ENCODE results near the gene FZD8.
A peak's percentile ranks its signal among the peaks of the same experiment; 100 is the strongest.
"Not testable (repeated sequence)": the region's sequence is repeated elsewhere in the genome, so short reads cannot be mapped to it uniquely, and the experiment has no call there.

The FZD8 gene, protein sequence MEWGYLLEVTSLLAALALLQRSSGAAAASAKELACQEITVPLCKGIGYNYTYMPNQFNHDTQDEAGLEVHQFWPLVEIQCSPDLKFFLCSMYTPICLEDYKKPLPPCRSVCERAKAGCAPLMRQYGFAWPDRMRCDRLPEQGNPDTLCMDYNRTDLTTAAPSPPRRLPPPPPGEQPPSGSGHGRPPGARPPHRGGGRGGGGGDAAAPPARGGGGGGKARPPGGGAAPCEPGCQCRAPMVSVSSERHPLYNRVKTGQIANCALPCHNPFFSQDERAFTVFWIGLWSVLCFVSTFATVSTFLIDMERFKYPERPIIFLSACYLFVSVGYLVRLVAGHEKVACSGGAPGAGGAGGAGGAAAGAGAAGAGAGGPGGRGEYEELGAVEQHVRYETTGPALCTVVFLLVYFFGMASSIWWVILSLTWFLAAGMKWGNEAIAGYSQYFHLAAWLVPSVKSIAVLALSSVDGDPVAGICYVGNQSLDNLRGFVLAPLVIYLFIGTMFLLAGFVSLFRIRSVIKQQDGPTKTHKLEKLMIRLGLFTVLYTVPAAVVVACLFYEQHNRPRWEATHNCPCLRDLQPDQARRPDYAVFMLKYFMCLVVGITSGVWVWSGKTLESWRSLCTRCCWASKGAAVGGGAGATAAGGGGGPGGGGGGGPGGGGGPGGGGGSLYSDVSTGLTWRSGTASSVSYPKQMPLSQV

GRCh38 chr10:35642035-35642792 is at the start of gene FZD8:
Gene FZD8, minus strand, starts transcription at chr10:35642296. Its CDS starts 867 bp downstream, at chr10:35641429.
- peak; percentile 17 for DNase-seq

DNA sequence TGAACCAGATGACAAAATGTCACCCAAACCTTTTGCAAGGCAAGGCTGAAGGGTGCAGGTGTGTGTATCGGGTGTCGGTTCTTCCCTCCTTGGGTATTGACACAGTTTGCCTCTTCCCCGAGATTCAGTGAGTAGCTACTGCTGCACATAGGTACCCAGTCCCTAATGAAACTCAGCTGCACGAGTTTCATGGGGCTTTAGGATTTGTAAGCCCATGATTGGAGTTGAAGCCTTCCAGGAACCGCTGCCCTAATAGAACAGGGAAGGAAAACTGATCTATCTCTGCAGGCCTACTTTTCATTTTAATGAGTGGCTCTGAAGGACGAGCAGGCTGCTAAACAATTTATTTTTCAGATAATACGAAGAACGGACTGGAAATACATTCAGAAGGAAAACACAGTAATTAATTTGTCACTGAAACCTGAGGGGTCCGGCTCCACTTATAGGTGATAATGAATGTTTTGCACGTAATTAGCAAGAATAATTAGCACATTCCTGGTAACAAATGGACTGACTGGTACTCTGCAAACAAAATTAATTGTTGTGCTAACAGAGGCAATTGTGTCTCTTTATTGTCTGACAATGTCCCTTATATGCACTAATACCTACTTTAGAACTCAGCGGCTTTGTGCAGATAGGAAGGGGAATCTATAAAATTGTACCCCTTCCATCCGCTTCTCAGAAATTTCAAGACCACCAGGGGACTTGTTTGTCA is 49.6 kb upstream of the FZD8 start:
- DNase-seq = peak; percentile 13

DNA sequence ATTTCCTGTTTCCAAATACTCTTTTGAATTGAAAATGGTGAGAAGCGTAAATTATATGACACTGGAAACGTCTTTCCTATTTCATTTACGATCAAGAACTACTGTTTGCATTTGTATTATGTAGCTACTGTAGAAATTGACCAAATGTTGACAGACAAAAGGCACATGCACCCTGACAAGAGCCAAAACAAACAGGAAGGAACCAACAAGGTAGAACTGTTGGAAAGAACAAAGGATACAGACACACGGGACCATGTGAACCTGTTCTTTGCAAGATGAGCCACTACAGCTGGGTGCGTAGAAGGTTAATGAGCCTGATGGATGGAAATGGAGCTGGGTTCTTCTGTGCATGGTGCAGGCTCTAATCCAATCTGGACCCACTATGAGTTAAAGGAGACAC is 48.4 kb upstream of the FZD8 start:
- DNase-seq = peak; percentile 85

DNA sequence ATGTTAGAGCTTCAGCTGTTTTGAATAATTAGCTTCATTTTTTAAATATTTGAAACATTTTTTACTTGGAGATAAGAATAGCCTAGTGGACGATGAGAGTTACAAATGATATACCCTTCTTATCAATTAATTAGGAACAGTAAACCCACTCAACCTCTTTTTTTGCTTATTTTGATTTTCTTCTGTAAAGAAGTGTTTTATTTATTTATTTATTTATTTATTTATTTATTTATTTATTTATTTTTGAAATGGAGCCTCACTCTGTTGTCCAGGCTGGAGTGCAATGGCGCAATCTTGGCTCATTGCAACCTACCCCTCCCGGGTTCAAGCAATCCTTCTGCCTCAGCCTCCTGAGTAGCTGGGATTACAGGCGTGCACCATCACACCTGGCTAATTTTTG is 43.8 kb upstream of the FZD8 start:
- DNase-seq = not testable (repeated sequence)

GRCh38 chr10:35685402-35685801 is 43.3 kb upstream of the FZD8 start:
- no peak for DNase-seq

DNA sequence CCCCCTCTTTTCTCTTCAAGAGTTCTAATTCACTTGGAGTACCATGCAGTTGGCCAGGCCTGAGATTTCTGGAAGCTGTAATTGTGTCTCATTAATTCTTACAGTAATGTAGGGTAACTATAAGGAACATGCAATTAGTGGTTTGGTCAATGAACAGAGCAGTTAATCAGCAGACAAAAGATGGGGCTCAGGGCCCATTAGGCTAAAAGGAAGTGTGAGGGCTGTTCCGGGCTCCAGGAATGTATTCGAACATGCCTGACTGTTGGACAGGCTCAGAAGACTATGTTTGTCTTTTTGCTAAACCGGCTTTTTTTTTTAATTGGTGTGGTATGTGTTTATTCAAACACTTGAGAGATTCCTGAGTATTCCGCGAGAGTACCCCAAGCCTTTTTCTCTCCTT is 42.5 kb upstream of the FZD8 start:
- peak; percentile 13 for DNase-seq

- DNase-seq = no peak
These were observed 33.8 kb upstream of the FZD8 start for GRCh38 chr10:35675846-35676245.

DNA sequence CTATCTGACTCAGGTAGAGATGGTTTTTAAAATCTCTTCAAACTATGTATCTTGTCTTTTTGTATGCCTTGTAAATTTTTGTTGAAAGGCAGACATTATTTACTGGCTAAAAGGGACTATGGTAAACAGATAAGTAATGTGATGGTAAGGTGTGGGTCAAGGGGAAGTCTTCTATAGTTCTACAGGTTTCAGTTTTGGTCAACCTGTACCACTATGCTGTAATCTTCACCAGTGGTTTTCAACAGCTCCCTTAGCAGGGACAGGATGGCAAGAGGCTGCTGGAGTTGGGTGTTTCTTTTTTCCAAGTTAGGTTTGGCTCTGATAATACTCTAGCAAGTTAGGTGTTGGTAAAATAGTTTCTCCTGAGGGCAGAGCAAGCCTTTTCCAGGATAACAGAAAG is 32.7 kb upstream of the FZD8 start:
- DNase-seq = no peak

DNA sequence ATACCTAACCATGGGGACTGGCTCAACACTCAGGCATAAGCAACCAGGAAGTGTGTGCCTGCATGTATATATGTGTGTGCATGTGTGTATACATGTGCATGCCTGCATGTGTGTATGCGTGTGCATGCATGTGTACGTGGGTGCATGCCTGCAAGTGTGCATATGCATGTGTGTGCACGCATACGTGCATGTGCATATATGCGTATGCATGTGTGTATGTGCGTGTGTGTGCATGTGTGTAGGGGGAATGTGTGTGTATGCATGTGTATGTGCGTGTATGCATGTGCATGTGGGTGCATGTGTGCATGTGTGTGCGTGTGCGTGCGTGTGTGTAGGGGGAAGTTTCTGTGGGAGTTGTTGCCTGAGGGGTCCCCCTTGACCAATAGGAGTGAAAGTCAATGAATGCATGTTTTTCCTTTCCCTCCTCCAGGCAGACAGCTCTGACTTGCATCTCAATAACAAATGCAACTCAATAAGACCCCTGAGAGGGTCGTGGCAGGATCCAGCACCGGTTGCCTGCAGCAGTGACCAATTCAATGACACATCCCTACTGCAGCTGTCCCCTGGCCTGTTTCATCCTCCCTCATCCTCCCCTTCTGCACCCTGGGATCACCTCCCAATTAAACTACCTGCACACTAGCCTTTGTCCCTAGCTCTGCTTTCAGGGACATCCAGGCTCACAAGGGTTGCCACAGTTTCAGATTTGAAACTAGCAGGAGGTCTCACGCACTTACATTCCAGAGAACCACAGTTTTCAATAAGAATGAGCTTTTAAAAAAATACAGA is 27.0 kb upstream of the FZD8 start:
- no peak for DNase-seq

GRCh38 chr10:35667971-35668370 is 25.9 kb upstream of the FZD8 start:
- DNase-seq = no peak

- no peak for DNase-seq
These were observed 25.3 kb upstream of the FZD8 start for GRCh38 chr10:35667270-35667889.

GRCh38 chr10:35661236-35661635 is 19.1 kb upstream of the FZD8 start:
- no peak for DNase-seq

DNA sequence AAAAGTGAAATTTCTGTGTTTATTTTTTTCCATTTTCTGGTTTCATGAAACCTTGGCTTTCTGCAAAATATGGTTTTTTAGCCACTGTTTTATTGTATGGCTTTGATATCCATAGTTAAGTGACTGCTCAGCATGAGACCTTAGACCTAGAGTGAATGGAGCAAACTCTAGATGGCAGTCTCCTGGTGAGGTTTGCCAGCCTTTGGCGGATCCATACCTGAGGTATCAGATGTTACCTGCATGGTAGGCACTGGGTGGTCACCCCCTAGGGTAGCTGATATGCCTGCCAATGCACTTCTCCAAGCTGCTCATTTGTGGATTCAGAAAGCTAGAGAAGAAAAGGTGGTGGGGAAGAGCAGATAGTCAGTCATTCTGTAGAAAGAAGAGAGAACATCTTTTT is 17.4 kb upstream of the FZD8 start:
- DNase-seq = no peak

DNA sequence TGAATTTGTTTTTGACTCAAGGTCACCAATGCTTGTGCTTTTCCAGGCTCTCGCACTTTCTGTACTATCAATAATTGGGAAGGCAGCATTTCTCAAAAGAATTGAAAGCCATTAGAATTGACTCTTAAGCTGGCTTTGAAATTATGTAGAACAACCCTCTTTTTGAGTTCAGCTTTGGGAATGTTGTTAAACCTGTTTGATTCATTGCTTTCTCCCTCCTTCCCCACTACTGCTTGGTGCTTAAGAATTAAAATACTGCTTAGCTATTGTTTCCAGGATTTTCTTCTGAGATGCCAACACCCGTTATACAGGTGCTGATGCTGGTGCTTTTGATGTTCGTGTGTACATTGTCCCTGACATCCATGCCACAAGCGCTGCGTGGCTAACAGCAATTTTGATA is 15.5 kb upstream of the FZD8 start:
- DNase-seq = no peak

GRCh38 chr10:35652824-35653223 is 10.7 kb upstream of the FZD8 start:
- no peak for DNase-seq

DNA sequence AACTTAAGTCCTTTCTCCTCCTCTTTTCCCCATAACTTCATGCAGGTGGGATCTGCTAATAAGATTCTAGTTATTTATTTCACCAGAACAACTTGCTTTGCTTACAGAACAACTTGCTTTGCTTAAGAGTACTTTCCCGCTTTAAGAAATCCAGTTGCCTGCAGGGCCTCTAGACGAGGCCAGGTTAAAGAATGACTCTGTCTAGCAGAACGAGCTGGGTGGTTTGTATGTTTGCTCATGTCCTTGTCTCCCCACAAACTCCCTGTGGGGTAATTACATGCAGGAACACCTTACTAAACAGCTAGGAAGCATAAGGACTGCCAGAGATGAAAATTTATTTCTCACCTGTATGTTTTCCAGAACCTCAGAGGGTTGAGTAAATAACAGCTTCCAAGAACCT is 8.8 kb upstream of the FZD8 start:
- DNase-seq = no peak

- DNase-seq = no peak
These were observed 2.2 kb upstream of the FZD8 start for GRCh38 chr10:35644050-35644950.

GRCh38 chr10:35643151-35644049 is 1.3 kb upstream of the FZD8 start:
- no peak for DNase-seq

- no peak for DNase-seq
These were observed 658 bp upstream of the FZD8 start for GRCh38 chr10:35642793-35643114.

DNA sequence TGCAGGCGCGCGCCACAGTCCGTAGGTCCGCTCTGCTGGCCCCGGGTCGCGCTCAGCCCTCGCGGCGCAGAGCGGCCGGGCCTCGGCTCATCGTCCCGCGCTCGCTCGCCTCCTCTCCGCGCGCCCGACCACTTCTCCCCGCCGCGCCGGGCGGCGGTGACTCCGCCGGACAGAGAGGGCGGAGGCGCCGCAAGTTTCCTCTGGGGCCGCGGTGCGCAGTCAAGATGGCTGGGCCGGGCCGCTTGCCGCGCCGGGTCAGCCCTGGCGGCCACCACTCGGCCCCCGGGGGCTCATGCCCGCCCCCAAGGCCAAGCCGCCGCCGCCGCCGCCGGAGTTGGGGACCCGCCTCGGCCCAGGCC is 441 bp downstream of the FZD8 start:
- DNase-seq = no peak
